HG03575 (cell line): ENCODE data around the gene OR6A2.
"Not testable (repeated sequence)": the region's sequence is repeated elsewhere in the genome, so short reads cannot be mapped to it uniquely, and the experiment has no call there.

Experiments
- ATAC-seq: cut with Tn5 transposase; IDR thresholded peaks from one replicate; pipeline ENCODE4 v1.9.1; 2021; ENCODE audit not compliant: unreplicated experiment, insufficient number of reproducible peaks, low FRiP score; ENCODE audit errors: extremely low read depth

Gene OR6A2

GRCh38 chr11:6799402-6799801 is at the start of gene OR6A2:
Gene OR6A2, minus strand, starts transcription at chr11:6799689. Its CDS starts 3,981 bp downstream, at chr11:6795708.
- ATAC-seq = no peak

DNA sequence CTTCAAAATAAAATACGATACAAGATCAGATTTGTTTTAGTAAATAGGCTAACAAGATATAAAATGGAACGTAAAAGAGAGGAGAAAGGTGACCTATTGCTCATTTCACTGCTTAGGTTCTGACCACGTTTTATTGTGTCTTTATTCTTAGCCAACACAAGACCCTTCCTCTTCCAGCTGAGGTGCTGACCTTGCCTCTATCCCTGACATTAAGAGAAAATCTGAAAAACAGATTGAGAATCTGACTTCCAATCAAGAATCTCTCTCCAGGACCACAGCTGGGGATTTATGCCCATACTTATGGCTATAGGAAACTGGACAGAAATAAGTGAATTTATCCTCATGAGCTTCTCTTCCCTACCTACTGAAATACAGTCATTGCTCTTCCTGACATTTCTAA is 45.9 kb upstream of the OR6A2 start, which contains the start of gene OR10A5:
Gene OR10A5, plus strand, starts transcription at position 301 of the 400 bp plus-strand sequence. Its CDS starts 0 bp downstream, at position 301.
- no peak for ATAC-seq

GRCh38 chr11:6844356-6844755 is 44.9 kb upstream of the OR6A2 start:
- no peak for ATAC-seq

GRCh38 chr11:6843670-6844069 is 44.2 kb upstream of the OR6A2 start:
- no peak for ATAC-seq

- no peak for ATAC-seq
Measured at GRCh38 chr11:6841694-6842093, 42.2 kb upstream of the OR6A2 start.

DNA sequence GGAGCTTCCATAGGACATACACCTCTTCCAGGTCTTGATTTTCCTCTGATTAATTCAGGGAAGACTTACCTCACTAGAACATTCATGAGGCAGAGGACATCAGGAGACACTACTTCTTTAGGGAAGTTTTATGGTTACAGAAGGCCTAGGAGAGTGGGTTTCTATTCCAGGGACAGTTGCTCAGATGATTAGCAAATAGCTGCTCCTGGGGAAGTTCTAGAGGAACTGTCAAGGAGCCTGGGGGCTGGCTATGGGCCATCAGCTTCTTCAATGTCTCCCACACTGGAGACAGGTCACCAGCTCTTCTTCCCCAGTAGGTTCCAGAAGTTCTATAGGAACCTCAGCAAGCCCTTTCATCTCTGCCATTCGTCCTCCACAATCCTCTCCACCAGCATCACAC is 34.5 kb upstream of the OR6A2 start:
- ATAC-seq = no peak

GRCh38 chr11:6833356-6833755 is 33.9 kb upstream of the OR6A2 start:
- ATAC-seq = no peak

- ATAC-seq = no peak
Measured at GRCh38 chr11:6828103-6828502, 28.6 kb upstream of the OR6A2 start.

- ATAC-seq = no peak
Measured at GRCh38 chr11:6825231-6825744, 25.8 kb upstream of the OR6A2 start.

GRCh38 chr11:6824136-6824823 is 24.8 kb upstream of the OR6A2 start:
- ATAC-seq = no peak

GRCh38 chr11:6818967-6819366 is 19.5 kb upstream of the OR6A2 start:
- ATAC-seq = no peak

- no peak for ATAC-seq
Measured at GRCh38 chr11:6817694-6818093, 18.2 kb upstream of the OR6A2 start.

DNA sequence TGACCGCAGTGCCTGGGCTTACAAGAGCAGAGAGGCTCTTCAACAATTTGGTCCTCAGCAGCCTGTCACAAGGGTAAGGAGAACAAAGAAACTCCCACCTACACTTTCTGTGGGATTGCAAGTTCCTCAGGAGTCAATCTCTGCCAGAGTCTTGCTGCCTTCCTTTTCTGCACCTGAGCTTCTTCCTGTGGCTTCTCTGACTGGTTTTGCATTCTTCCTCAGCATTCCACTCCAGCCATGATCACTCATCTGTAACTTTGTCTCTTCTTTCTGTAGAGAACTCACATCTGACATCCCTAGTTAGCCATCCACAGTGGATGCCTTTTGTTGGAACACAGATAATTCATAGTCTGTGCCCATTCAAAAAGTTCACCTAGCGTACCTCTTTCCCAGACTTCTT is 14.2 kb upstream of the OR6A2 start:
- ATAC-seq = no peak

- peak; percentile 79 for ATAC-seq
Measured at GRCh38 chr11:6812390-6813005, 13.0 kb upstream of the OR6A2 start.

DNA sequence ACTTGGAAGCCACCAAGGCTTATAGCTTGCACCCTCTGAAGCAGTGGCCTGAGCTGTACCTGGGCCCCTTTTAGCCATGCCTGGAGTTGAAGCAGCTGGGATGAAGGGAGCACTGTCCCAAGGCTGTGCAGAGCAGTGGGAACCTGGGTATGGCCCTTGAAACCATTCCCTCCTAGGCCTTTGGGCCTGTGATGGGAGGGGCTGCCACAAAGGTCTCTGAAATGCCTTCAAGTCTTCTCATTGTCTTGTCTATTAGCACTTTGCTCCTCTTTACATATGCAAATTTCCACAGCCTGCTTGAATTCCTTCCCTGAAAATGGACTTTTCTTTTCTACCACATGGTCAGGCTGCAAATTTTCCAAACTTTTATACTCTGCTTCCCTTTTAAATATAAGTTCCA is 1.6 kb upstream of the OR6A2 start:
- not testable (repeated sequence) for ATAC-seq

DNA sequence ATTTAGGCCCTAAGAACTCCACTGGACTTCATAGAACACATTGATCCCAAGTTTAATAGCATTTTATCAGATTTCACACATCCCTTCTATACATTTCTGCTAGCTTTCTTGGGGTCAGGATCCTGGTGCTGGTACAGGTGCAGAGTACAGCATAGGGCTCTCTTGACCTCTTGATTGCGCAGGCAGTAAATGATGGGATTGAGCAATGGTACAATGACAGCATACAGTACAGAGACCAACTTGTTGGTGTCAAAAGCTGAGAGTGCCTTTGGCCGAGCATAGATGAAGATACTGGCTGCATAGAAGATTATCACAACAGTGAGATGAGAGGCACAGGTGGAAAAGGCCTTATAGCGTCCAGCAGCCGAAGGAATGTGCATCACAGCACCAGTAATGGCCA is 4.8 kb downstream of the OR6A2 start:
- ATAC-seq = no peak

DNA sequence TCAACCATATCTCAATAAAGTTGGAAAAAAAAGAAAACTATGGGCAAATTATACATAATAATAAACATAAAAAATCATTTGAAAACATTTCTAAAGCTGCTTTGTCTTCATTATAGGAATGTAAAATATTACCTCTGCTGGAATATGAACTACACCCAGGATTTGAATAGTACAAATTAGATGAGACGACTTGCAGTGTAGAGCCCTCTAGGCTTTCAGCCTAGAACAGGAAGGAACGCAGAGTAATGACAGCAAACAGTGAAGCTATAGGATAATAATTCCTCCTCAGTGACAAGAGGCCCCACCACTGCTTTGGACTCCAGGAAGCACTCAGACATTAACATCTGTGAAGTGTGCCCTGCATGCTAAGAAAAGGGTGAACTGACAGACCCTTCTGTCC is 8.9 kb downstream of the OR6A2 start:
- ATAC-seq = no peak

DNA sequence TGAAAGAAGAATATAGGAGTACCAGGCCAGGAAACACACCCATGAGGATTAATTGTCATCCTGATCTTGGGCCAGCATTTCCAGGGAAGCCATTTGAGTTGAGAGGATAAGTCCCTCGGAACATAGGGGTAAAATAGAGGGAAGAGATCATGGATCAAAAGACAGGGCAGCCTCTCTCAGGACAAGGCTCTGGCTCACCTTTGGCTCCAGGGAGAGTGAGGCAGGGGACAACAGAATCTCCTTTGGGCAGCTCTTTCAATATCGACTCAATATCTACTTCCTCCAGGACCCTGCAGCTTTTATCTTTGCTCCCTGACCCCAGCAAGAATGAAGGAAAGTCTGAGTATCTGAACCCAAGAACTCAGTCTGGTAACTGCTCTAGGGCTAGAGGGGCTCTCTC is 16.8 kb downstream of the OR6A2 start, which contains the start of gene OR2AG1:
Gene OR2AG1, plus strand, starts transcription at position 301 of the 400 bp plus-strand sequence. CDS start 2,018 bp downstream, outside the sequence.
- ATAC-seq = no peak

- no peak for ATAC-seq
Measured at GRCh38 chr11:6780829-6781228, 18.7 kb downstream of the OR6A2 start.

- no peak for ATAC-seq
Measured at GRCh38 chr11:6778518-6778917, 21.0 kb downstream of the OR6A2 start.
